T-cell (primary cell): ENCODE data around the gene CCDC194. TPM values are rescaled to one million over a fixed set of nuclear protein-coding genes. Genes with fewer than 3 reads are reported as not detected.
A peak's percentile ranks its signal among the peaks of the same experiment; 100 is the strongest.

Experiments
- ATAC-seq, 4 experiments: fragments of 200-7000 bp in 3 of 4; fragments of 150-1000 bp in 1 of 4; cut with Tn5 transposase; replicated peaks in 1 of 4; 1 replicate in 3 of 4; 2 replicates in 1 of 4; pipeline ENCODE4 v1.10.0; 2021; ENCODE audit warnings: moderate library complexity in 3 of 4, mild to moderate bottlenecking in 2 of 4, moderate number of reproducible peaks in 1 of 4
- CTCF ChIA-PET, 2 donors: fragments of 300-600 bp; sonication (Branson Sonifier 250); formaldehyde crosslinking; loops; one replicate each; lab custom pipeline; 2022; ENCODE audit warnings: antibody characterized with exemption in 2 of 2; lab: Charles Lee
- POLR2A ChIA-PET, 2 donors: fragments of 300-600 bp; sonication (Branson Sonifier 250); formaldehyde crosslinking; loops; one replicate each; lab custom pipeline; 2022; ENCODE audit warnings: antibody characterized with exemption in 2 of 2; lab: Charles Lee
- DNase-seq, 35 experiments: peaks; one replicate each; pipeline versions ENCODE4 v3.0.0 to v3.0.0-alpha.2; 2013 to 2023
- H3K27ac ChIP-seq: one replicate; pipeline ENCODE4 v1.5.1; 2013; ENCODE audit warnings: low read length
- H3K27me3 ChIP-seq, 2 experiments: replicated peaks in 1 of 2; 1 replicate in 1 of 2; 2 replicates in 1 of 2; pipeline versions ENCODE4 v1.6.1 to v1.7.0; 2013; ENCODE audit warnings: low read length in 1 of 2, mixed read lengths in 1 of 2; ENCODE audit not compliant: control insufficient read depth in 2 of 2, insufficient read depth in 2 of 2; ENCODE audit errors: extremely low read depth in 1 of 2
- H3K36me3 ChIP-seq, 2 donors: 1 replicate in 1 of 2; 2 replicates in 1 of 2; pipeline versions ENCODE4 v1.6.1 to v1.7.0; 2013; ENCODE audit warnings: low read length in 1 of 2; ENCODE audit not compliant: control insufficient read depth in 2 of 2, insufficient read depth in 1 of 2; ENCODE audit errors: extremely low read depth in 1 of 2
- H3K4me1 ChIP-seq, 2 experiments: 1 replicate in 1 of 2; 2 replicates in 1 of 2; pipeline versions ENCODE4 v1.6.1 to v1.7.0; 2013; ENCODE audit warnings: low read length in 2 of 2, mixed read lengths in 1 of 2; ENCODE audit not compliant: insufficient read depth in 2 of 2, control insufficient read depth in 1 of 2; ENCODE audit errors: extremely low read depth in 1 of 2
- H3K4me3 ChIP-seq, 2 donors: 1 replicate in 1 of 2; 2 replicates in 1 of 2; pipeline versions ENCODE4 v1.5.1 to v1.7.0; 2013; ENCODE audit warnings: mild to moderate bottlenecking in 2 of 2, low read length in 1 of 2, moderate library complexity in 1 of 2; ENCODE audit not compliant: control insufficient read depth in 1 of 2; ENCODE audit errors: extremely low read depth in 1 of 2
- H3K9me3 ChIP-seq: 2 replicates; pipeline ENCODE4 v1.7.0; 2013
- H3K27ac Mint-ChIP-seq, 2 donors: one replicate each; pipeline ENCODE4 v1.8.0; 2020 to 2021; ENCODE audit warnings: mild to moderate bottlenecking in 2 of 2, mixed read lengths in 2 of 2
- H3K27me3 Mint-ChIP-seq, 2 donors: one replicate each; pipeline ENCODE4 v1.8.0; 2021 to 2022; ENCODE audit warnings: mixed read lengths in 2 of 2
- H3K36me3 Mint-ChIP-seq: one replicate; pipeline ENCODE4 v1.8.0; 2021; ENCODE audit warnings: mixed read lengths
- H3K4me1 Mint-ChIP-seq, 3 donors: one replicate each; pipeline ENCODE4 v1.8.0; 2020 to 2022; ENCODE audit warnings: mixed read lengths in 3 of 3, mild to moderate bottlenecking in 1 of 3
- H3K4me3 Mint-ChIP-seq, 3 donors: one replicate each; pipeline ENCODE4 v1.8.0; 2020 to 2022; ENCODE audit warnings: mild to moderate bottlenecking in 3 of 3, mixed read lengths in 3 of 3, moderate library complexity in 3 of 3
- H3K9me3 Mint-ChIP-seq, 3 donors: one replicate each; pipeline ENCODE4 v1.8.0; 2020 to 2022; ENCODE audit warnings: mixed read lengths in 3 of 3
- WGBS: methylation state at CpG from one replicate; pipeline ENCODE4 v1.1.5; 2013; ENCODE audit warnings: missing lambda C conversion rate; ENCODE audit not compliant: insufficient coverage; 5-methylcytosine and 5-hydroxymethylcytosine counted together
- total RNA-seq, 35 experiments: library from RNA in 6 of 35; stranded (reverse) in 6 of 35; fragments of 120-200 nt in 1 of 35; gene quantifications; one replicate each; pipeline versions ENCODE4 v1.2.1 to v1.2.4 and lab custom pipeline; 2013 to 2026

CCDC194 gene
- total RNA-seq = 1 to 10 TPM; 1.4 to 3.3 (median 2.6) TPM
- total RNA-seq (2013) = 1.1 TPM
- total RNA-seq (lab: John Stamatoyannopoulos, UW) = 0 to 5.7 (median 0.56) reads per million in 29 experiments

DNA sequence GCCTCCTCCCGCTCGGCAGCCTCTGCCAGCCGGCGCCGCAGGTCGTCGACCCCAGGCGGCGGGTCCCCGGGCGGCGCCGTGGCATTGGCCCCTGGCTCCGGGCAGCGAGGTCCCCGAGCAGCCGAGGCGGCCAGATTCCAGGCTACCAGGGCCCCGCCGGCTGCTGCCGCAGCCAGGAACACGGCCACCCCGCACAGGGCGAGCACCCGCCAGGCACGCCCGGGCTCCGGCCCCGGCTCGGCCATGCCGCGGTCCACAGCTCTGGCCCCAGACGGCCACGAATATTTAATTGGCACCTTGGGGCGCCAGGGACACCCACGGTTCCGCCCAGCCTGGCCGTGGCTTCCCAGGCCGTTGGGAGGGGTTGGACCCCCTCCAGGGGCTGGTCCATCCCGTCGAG lies at the start of gene CCDC194:
Gene CCDC194, minus strand, starts transcription at position 283 of the 400 bp plus-strand sequence. Its CDS starts 38 bp downstream, at position 245.
- H3K27ac ChIP-seq = peak within 1 kb of the TSS; percentile 41
- H3K36me3 ChIP-seq = peaks cover 0 to 2% of the 10 kb centered on the region in 2 donors
- Mint-ChIP-seq H3K4me3 (peak within 1 kb of the TSS in 1 of 3 donors; percentile 40), H3K4me1 (peaks cover 21 to 24% (median 22%) of the 10 kb centered on the region in 3 donors), H3K36me3 (no peaks in the 10 kb centered on the region), H3K9me3 (no peaks in the 10 kb centered on the region), H3K27ac (peak within 1 kb of the TSS in 1 of 2 donors; percentile 71), H3K27me3 (peaks cover 0 to 2% of the 10 kb centered on the region in 2 donors)
- peaks cover 8 to 34% of the 10 kb centered on the region in 2 experiments for H3K4me1 ChIP-seq
- ChIA-PET CTCF (interaction anchor here in 1 of 2 donors (0.9 kb wide), 1 partner anchor 180 kb away, joined by 3 read pairs; no protein-coding TSS in a partner anchor), POLR2A (interaction anchor here in 1 of 2 donors (0.7 kb wide), 1 partner anchor 76 kb away, joined by 6 read pairs; the partner anchor contains the start of gene SLC27A1)
- WGBS = 87% methylated on average over 39 of the region's 41 CpGs
- no peak within 1 kb of the TSS for H3K4me3 ChIP-seq
- DNase-seq (no peak), ATAC-seq (no peak)
- peaks cover 0 to 18% of the 10 kb centered on the region in 2 experiments for H3K27me3 ChIP-seq
- H3K9me3 ChIP-seq = no peaks in the 10 kb centered on the region

DNA sequence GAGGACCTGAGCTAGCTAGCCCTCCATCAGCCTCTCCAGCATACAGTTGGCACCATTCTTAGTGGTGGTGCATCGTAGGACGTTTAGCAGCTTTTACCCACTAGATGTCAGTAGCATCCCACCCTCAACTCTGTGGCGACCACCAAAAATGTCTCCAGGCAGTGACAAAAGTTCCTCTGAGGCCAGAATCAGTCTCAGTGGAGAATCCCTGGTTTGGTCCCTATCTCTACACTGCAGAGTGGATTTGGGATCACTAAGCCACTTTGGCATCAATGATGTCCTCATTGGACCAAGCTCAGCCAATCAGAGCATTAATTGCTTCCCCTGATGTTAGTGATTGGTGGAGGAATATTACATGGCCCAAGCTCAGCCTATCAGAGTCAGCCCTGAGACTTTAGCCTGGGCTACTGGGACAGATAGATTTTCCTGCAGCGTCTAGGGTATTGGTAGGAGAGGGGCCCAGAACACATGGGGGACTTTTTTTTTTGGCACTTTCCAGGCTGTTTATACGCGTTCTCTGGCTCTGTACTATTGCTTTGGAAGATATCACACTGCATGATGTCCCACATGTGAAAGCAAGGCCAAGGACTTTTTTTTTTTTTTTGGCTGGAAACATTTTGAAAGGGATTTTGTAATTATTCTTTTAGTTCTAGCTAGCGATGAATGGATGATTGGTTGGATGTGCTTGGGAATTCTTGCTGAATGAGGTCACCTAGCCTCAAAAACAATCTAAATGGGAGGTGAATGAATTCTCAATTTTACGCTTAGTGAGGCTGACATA lies 47.4 kb upstream of the CCDC194 start:
- H3K4me1 Mint-ChIP-seq = no peaks in the 10 kb centered on the region
- H3K4me3 Mint-ChIP-seq = no peak overlapping the region
- H3K9me3 Mint-ChIP-seq = no peaks in the 10 kb centered on the region
- CTCF ChIA-PET = interaction anchor here (0.6 to 0.7 kb wide), 4 partner anchors 22 to 650 kb away, joined by 3 to 7 read pairs (median 4); no protein-coding TSS in a partner anchor
- Histone ChIP-seq H3K4me1 (no peaks in the 10 kb centered on the region), H3K4me3 (no peak overlapping the region), H3K36me3 (peaks cover 0 to 2% of the 10 kb centered on the region in 2 donors), H3K27me3 (peaks cover 0 to 6% of the 10 kb centered on the region in 2 experiments), H3K27ac (no peak overlapping the region), H3K9me3 (no peaks in the 10 kb centered on the region)
- DNase-seq = peak in 4 of 35 experiments; percentile 8 to 57 (median 26)
- no peak overlapping the region for H3K27ac Mint-ChIP-seq
- POLR2A ChIA-PET = interaction anchor here (0.6 kb wide), 4 partner anchors 58 to 1390 kb away, joined by 3 to 7 read pairs (median 5); partner anchors contain the start of gene SLC5A5 (in 1 of the 2)
- no peaks in the 10 kb centered on the region for H3K36me3 Mint-ChIP-seq
- no peaks in the 10 kb centered on the region for H3K27me3 Mint-ChIP-seq
- 85% methylated on average over 3 of the region's 8 CpGs for WGBS
- peak in 2 of 4 experiments; percentile 52 to 57 for ATAC-seq

GRCh38 chr19:17436874-17437267 lies 42.9 kb upstream of the CCDC194 start:
- no peaks in the 10 kb centered on the region for H3K9me3 Mint-ChIP-seq
- DNase-seq = no peak
- no peaks in the 10 kb centered on the region for H3K4me1 Mint-ChIP-seq
- no peaks in the 10 kb centered on the region for H3K4me1 ChIP-seq
- ChIA-PET POLR2A (no interaction called here), CTCF (no interaction called here)
- no peak overlapping the region for H3K27ac ChIP-seq
- H3K36me3 ChIP-seq = peaks cover 0 to 4% of the 10 kb centered on the region in 2 donors
- H3K27me3 ChIP-seq = peaks cover 0 to 6% of the 10 kb centered on the region in 2 experiments
- ATAC-seq = no peak
- H3K4me3 ChIP-seq = no peak overlapping the region
- H3K27me3 Mint-ChIP-seq = no peaks in the 10 kb centered on the region
- H3K27ac Mint-ChIP-seq = no peak overlapping the region
- 74% methylated on average over 6 of the region's 7 CpGs for WGBS
- no peaks in the 10 kb centered on the region for H3K9me3 ChIP-seq
- peaks cover 3% of the 10 kb centered on the region for H3K36me3 Mint-ChIP-seq
- no peak overlapping the region for H3K4me3 Mint-ChIP-seq

- H3K9me3 Mint-ChIP-seq = no peaks in the 10 kb centered on the region
- DNase-seq = no peak
- H3K9me3 ChIP-seq = no peaks in the 10 kb centered on the region
- WGBS = 95% methylated on average over 22 of the region's 25 CpGs
- ATAC-seq = no peak
- no peak overlapping the region for H3K27ac Mint-ChIP-seq
- H3K4me3 ChIP-seq = no peak overlapping the region
- peaks cover 3% of the 10 kb centered on the region for H3K36me3 Mint-ChIP-seq
- H3K4me3 Mint-ChIP-seq = no peak overlapping the region
- no peaks in the 10 kb centered on the region for H3K4me1 ChIP-seq
- H3K36me3 ChIP-seq = peaks cover 0 to 4% of the 10 kb centered on the region in 2 donors
- ChIA-PET POLR2A (no interaction called here), CTCF (no interaction called here)
- H3K27me3 ChIP-seq = peaks cover 0 to 6% of the 10 kb centered on the region in 2 experiments
- H3K27ac ChIP-seq = no peak overlapping the region
- no peaks in the 10 kb centered on the region for H3K4me1 Mint-ChIP-seq
- H3K27me3 Mint-ChIP-seq = no peaks in the 10 kb centered on the region
These were observed 42.3 kb upstream of the CCDC194 start for GRCh38 chr19:17436094-17436873.

DNA sequence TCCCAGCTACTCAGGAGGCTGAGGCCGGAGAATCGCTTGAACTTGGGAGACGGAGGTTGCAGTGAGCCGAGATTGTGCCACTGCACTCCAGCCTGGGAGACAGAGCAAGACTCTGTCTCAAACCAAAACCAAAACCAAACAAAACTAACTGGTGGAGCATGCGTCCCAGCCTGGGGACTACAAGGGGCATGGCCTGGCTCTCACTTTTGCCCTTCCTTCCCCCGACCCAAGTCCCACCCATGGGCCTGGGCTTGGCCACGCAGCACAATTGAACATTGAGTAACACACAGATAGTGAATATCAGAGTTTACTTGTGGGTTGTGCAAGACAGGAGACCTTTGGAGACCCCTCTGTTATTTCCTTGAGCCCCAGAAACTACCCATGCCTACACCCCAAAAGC lies 41.2 kb upstream of the CCDC194 start:
- Histone ChIP-seq H3K36me3 (peaks cover 0 to 4% of the 10 kb centered on the region in 2 donors), H3K27me3 (peaks cover 0 to 6% of the 10 kb centered on the region in 2 experiments), H3K27ac (no peak overlapping the region), H3K4me1 (no peaks in the 10 kb centered on the region), H3K9me3 (no peaks in the 10 kb centered on the region), H3K4me3 (no peak overlapping the region)
- ChIA-PET POLR2A (no interaction called here), CTCF (interaction anchor here in 1 of 2 donors (0.9 kb wide), 1 partner anchor 16 kb away, joined by 4 read pairs; the partner anchor contains the start of gene MVB12A)
- Mint-ChIP-seq H3K4me3 (no peak overlapping the region), H3K27ac (no peak overlapping the region), H3K27me3 (no peaks in the 10 kb centered on the region), H3K4me1 (no peaks in the 10 kb centered on the region), H3K36me3 (peaks cover 3% of the 10 kb centered on the region), H3K9me3 (no peaks in the 10 kb centered on the region)
- DNase-seq = no peak
- WGBS = 100% methylated on average over 3 of the region's 7 CpGs
- no peak for ATAC-seq

GRCh38 chr19:17431417-17431816 lies 37.4 kb upstream of the CCDC194 start:
- Mint-ChIP-seq H3K27me3 (no peaks in the 10 kb centered on the region), H3K4me3 (no peak overlapping the region), H3K27ac (no peak overlapping the region), H3K9me3 (no peaks in the 10 kb centered on the region), H3K4me1 (no peaks in the 10 kb centered on the region), H3K36me3 (peaks cover 3% of the 10 kb centered on the region)
- CTCF ChIA-PET = no interaction called here
- no peaks in the 10 kb centered on the region for H3K27me3 ChIP-seq
- ATAC-seq (no peak), DNase-seq (no peak)
- POLR2A ChIA-PET = no interaction called here
- H3K9me3 ChIP-seq = no peaks in the 10 kb centered on the region
- 40% methylated on average over 1 of the region's 7 CpGs for WGBS
- H3K36me3 ChIP-seq = peaks cover 0 to 2% of the 10 kb centered on the region in 2 donors
- no peak overlapping the region for H3K27ac ChIP-seq
- no peak overlapping the region for H3K4me3 ChIP-seq
- H3K4me1 ChIP-seq = no peaks in the 10 kb centered on the region
